ENCODE measurements around the gene MALT1.

DNA sequence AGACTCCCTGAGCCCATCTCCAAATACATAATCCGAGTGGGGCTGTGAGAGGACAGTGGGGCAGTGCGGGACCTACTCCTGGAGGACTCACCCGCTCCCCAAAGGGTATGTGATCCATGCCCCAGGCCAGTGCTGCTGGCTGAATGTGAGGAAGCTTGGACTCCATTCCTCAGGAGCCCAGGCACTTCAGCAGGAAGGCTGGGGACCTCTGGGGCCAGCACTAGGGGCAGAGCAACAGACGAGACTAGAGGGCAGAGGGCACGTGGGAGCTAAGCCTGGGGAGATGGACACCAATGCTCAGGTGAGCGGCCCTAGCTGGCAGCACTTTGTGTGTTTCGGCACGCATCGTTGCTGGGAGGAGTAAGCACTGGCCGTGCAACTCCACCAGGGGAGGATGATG, 84.9 kb downstream of the MALT1 start:
- TF ChIP-seq, protein P1, sequence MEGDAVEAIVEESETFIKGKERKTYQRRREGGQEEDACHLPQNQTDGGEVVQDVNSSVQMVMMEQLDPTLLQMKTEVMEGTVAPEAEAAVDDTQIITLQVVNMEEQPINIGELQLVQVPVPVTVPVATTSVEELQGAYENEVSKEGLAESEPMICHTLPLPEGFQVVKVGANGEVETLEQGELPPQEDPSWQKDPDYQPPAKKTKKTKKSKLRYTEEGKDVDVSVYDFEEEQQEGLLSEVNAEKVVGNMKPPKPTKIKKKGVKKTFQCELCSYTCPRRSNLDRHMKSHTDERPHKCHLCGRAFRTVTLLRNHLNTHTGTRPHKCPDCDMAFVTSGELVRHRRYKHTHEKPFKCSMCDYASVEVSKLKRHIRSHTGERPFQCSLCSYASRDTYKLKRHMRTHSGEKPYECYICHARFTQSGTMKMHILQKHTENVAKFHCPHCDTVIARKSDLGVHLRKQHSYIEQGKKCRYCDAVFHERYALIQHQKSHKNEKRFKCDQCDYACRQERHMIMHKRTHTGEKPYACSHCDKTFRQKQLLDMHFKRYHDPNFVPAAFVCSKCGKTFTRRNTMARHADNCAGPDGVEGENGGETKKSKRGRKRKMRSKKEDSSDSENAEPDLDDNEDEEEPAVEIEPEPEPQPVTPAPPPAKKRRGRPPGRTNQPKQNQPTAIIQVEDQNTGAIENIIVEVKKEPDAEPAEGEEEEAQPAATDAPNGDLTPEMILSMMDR (conservative IDR thresholded peaks at IDR 0.05; ENCODE audit: low read length) = no peak
- TF ChIP-seq EZH2phosphoT487 (IDR thresholded peaks at IDR 0.05; ENCODE audit: borderline replicate concordance, low read depth, low read length) = no peak

All from OCI-LY7 (cell line).